ENCODE data around the gene TMEM266.

DNA sequence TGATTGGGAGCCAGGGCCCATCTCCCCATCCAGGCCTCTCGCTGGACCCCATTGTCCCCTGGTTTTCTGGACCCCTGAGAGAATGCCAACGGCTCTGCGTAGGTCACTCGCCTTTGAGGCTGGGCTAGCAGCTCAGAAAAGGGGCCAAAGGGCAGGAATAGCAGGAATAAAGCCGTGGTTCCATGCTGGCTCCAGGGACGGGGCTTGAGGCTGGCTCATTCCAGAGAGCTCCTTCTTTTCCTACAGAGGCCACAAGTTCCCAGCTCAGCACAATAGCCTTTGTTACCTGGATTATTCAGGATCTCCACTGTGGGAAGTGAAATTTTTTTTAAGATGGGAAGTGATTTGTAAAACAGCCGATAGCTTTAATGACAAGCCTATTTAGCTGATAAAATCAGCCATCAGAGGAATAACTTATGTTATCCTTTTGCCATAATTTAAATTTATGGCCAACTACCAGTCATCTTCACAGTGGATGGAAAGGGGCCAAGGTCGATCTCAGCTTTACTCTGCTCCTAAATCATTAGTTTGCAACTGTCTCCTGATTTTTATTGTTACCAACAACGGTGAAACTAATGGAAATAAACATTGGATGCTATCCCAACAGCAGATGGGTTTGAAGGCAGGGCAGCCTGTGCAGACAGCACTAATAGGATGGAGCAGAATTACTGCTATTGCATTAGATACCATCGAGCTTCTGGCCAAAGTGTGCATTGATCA is 124.3 kb downstream of the TMEM266 start:
- TF ChIP-seq POLR2A (IDR thresholded peaks at IDR 0.05) (no peak), CTCF (IDR thresholded peaks at IDR 0.05) (no peak)

Measured in lower leg skin (tissue), 3 donors.